NCI-H82 treated with DMSO at 0.1 percent for 48 hours (cell line): ENCODE measurements around the gene MACROH2A1.

Experiments
- DNase-seq: peaks from one replicate; lab custom pipeline; 2025; ENCODE audit not compliant: unreplicated experiment; lab: John Stamatoyannopoulos, UW

Gene MACROH2A1

GRCh38 chr5:135357685-135358084 is 41.3 kb downstream of the MACROH2A1 start:
- DNase-seq, result no peak

- no peak for DNase-seq
Measured at GRCh38 chr5:135356522-135357318, 42.3 kb downstream of the MACROH2A1 start.

- no peak for DNase-seq
Measured at GRCh38 chr5:135355169-135355568, 43.9 kb downstream of the MACROH2A1 start.

GRCh38 chr5:135353952-135354721 is 44.9 kb downstream of the MACROH2A1 start:
- no peak for DNase-seq

GRCh38 chr5:135350536-135350935 is 48.5 kb downstream of the MACROH2A1 start:
- no peak for DNase-seq

- DNase-seq, result no peak
Measured at GRCh38 chr5:135349886-135350285, 49.1 kb downstream of the MACROH2A1 start.

- DNase-seq, result no peak
Measured at GRCh38 chr5:135349451-135349850, 49.6 kb downstream of the MACROH2A1 start.

GRCh38 chr5:135348918-135349317 is 50.1 kb downstream of the MACROH2A1 start:
- DNase-seq, result no peak

GRCh38 chr5:135347392-135347791 is 51.6 kb downstream of the MACROH2A1 start:
- DNase-seq, result no peak

- no peak for DNase-seq
Measured at GRCh38 chr5:135345956-135346731, 52.9 kb downstream of the MACROH2A1 start.

GRCh38 chr5:135344349-135344748 is 54.7 kb downstream of the MACROH2A1 start:
- no peak for DNase-seq

GRCh38 chr5:135343413-135343812 is 55.6 kb downstream of the MACROH2A1 start:
- DNase-seq, result no peak

- no peak for DNase-seq
Measured at GRCh38 chr5:135342551-135342875, 56.5 kb downstream of the MACROH2A1 start.

- no peak for DNase-seq
Measured at GRCh38 chr5:135341696-135342550, 57.1 kb downstream of the MACROH2A1 start.

GRCh38 chr5:135341016-135341666 is 57.9 kb downstream of the MACROH2A1 start:
- no peak for DNase-seq

GRCh38 chr5:135340568-135340967 is 58.5 kb downstream of the MACROH2A1 start:
- DNase-seq, result peak; percentile 23

- DNase-seq, result no peak
Measured at GRCh38 chr5:135339623-135340022, 59.4 kb downstream of the MACROH2A1 start.

- DNase-seq, result no peak
Measured at GRCh38 chr5:135339189-135339588, 59.8 kb downstream of the MACROH2A1 start.

GRCh38 chr5:135337064-135337463 is 62.0 kb downstream of the MACROH2A1 start:
- no peak for DNase-seq
